Measurements from ENCODE around the gene ABHD14A. TPM values are rescaled to one million over a fixed set of nuclear protein-coding genes. Genes with fewer than 3 reads are reported as not detected.
A peak's percentile ranks its signal among the peaks of the same experiment; 100 is the strongest.

ABHD14A gene
- total RNA-seq, 1 experiment from 2014 or later: 3.8 TPM

DNA sequence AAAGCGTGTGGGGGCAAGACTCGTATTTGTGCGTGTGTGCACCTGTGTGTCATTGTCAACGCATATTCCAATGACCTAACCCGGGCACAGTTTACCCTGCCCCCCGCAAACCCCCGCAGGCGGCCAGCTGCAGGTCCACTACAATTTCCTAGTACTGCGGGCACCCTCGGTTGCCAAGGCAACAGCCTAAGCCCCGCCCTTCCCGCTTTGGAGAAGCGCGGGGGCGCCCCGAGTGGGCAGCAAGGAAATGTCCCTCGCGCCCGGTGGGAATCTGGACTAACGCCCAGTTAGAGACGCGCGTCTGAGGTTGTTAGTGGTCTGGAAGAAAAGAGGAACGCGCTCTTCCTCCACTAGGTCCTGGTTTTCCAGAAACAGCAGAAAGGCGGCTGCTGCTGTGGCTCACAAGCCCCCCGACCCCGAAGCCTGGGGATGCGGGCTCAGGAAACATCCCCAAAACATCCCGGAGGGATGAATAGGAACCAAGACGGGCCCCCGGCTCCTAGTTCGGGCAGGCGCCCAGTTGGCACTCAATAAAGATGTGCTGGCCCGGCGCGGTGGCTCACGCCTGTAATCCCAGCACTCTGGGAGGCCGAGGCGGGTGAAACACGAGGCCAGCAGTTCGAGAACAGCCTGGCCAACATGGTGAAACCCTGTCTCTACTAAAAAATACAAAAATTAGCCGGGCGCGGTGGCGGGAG lies 1.1 kb downstream of the ABHD14A start:
- no peak for TF ChIP-seq CREB1 (CRISPR knock-in tag; IDR thresholded peaks at IDR 0.05)
- TF ChIP-seq, protein P1, sequence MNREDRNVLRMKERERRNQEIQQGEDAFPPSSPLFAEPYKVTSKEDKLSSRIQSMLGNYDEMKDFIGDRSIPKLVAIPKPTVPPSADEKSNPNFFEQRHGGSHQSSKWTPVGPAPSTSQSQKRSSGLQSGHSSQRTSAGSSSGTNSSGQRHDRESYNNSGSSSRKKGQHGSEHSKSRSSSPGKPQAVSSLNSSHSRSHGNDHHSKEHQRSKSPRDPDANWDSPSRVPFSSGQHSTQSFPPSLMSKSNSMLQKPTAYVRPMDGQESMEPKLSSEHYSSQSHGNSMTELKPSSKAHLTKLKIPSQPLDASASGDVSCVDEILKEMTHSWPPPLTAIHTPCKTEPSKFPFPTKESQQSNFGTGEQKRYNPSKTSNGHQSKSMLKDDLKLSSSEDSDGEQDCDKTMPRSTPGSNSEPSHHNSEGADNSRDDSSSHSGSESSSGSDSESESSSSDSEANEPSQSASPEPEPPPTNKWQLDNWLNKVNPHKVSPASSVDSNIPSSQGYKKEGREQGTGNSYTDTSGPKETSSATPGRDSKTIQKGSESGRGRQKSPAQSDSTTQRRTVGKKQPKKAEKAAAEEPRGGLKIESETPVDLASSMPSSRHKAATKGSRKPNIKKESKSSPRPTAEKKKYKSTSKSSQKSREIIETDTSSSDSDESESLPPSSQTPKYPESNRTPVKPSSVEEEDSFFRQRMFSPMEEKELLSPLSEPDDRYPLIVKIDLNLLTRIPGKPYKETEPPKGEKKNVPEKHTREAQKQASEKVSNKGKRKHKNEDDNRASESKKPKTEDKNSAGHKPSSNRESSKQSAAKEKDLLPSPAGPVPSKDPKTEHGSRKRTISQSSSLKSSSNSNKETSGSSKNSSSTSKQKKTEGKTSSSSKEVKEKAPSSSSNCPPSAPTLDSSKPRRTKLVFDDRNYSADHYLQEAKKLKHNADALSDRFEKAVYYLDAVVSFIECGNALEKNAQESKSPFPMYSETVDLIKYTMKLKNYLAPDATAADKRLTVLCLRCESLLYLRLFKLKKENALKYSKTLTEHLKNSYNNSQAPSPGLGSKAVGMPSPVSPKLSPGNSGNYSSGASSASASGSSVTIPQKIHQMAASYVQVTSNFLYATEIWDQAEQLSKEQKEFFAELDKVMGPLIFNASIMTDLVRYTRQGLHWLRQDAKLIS (CRISPR knock-in tag; IDR thresholded peaks at IDR 0.05; ENCODE audit: borderline replicate concordance): no peak
- no peak for TF ChIP-seq ESRRA (CRISPR knock-in tag; IDR thresholded peaks at IDR 0.05; ENCODE audit: borderline replicate concordance)
- 0 out of 2 replicates have a peak, but pooled peaks have one; percentile 21 for TF ChIP-seq SP1 (CRISPR knock-in tag; conservative IDR thresholded peaks at IDR 0.05)
- H3K27me3 Mint-ChIP-seq (ENCODE audit: low read depth): peaks cover 43% of the 10 kb centered on the region
- H3K4me3 Mint-ChIP-seq: peak overlapping the region; percentile 69
- ATAC-seq: no peak
- DNase-seq (ENCODE audit: low spot score): peak; percentile 75
- H3K4me1 Mint-ChIP-seq: peaks cover 16% of the 10 kb centered on the region
- ChIA-PET POLR2A (no interaction called here), CTCF (interaction anchor here (1.0 to 4.4 kb wide), 4 partner anchors 12 to 33 kb away, joined by 3 to 60 read pairs (median 33); partner anchors contain the start of genes PARP3 and RRP9)
- H3K27ac Mint-ChIP-seq: no peak overlapping the region
- no peaks in the 10 kb centered on the region for H3K36me3 Mint-ChIP-seq
- H3K9me3 Mint-ChIP-seq: no peaks in the 10 kb centered on the region

DNA sequence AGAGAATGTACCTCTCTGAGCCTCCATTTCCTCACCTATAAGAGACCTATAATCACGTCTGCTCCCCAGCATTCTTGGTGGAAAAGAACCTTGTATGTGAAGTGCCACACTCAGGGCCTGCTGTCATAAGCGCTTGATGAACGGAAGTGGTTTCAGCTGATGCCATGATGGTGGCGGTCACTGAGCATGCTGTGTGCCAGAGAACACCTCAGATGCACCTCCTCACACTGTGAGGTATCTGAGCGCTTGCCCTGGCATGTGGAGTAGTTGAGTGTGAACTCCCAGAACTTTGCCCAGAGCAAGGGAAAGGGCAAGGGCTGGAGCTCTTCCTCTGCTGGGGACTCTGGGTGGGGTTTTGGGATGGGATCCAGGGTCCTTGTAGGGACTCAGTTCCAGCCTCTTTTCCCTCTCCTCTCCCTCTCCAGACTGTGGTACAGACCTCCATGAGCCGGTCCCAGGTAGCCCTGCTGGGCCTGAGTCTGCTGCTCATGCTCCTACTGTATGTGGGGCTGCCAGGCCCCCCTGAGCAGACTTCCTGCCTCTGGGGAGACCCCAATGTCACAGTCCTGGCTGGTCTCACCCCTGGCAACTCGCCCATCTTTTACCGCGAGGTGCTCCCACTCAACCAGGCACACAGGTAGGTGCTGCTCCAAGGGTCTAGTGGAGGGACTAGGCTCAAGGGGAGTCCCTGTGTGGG lies 2.7 kb downstream of the ABHD14A start:
- Mint-ChIP-seq H3K4me3 (no peak overlapping the region), H3K27ac (no peak overlapping the region), H3K27me3 (ENCODE audit: low read depth) (peaks cover 43% of the 10 kb centered on the region), H3K4me1 (peaks cover 23% of the 10 kb centered on the region), H3K36me3 (peaks cover 2% of the 10 kb centered on the region; the same call in 1 of the 2 replicates), H3K9me3 (no peaks in the 10 kb centered on the region)
- TF ChIP-seq, protein P2, sequence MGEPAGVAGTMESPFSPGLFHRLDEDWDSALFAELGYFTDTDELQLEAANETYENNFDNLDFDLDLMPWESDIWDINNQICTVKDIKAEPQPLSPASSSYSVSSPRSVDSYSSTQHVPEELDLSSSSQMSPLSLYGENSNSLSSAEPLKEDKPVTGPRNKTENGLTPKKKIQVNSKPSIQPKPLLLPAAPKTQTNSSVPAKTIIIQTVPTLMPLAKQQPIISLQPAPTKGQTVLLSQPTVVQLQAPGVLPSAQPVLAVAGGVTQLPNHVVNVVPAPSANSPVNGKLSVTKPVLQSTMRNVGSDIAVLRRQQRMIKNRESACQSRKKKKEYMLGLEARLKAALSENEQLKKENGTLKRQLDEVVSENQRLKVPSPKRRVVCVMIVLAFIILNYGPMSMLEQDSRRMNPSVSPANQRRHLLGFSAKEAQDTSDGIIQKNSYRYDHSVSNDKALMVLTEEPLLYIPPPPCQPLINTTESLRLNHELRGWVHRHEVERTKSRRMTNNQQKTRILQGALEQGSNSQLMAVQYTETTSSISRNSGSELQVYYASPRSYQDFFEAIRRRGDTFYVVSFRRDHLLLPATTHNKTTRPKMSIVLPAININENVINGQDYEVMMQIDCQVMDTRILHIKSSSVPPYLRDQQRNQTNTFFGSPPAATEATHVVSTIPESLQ (CRISPR knock-in tag; IDR thresholded peaks at IDR 0.05): no peak
- TF ChIP-seq TEAD1 (CRISPR knock-in tag; IDR thresholded peaks at IDR 0.05): no peak
- TF ChIP-seq, protein P3, sequence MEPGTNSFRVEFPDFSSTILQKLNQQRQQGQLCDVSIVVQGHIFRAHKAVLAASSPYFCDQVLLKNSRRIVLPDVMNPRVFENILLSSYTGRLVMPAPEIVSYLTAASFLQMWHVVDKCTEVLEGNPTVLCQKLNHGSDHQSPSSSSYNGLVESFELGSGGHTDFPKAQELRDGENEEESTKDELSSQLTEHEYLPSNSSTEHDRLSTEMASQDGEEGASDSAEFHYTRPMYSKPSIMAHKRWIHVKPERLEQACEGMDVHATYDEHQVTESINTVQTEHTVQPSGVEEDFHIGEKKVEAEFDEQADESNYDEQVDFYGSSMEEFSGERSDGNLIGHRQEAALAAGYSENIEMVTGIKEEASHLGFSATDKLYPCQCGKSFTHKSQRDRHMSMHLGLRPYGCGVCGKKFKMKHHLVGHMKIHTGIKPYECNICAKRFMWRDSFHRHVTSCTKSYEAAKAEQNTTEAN (CRISPR knock-in tag; IDR thresholded peaks at IDR 0.05): no peak
- no peak for TF ChIP-seq OVOL2 (CRISPR knock-in tag; IDR thresholded peaks at IDR 0.05; ENCODE audit: borderline replicate concordance)
- TF ChIP-seq ZNF121 (CRISPR knock-in tag; IDR thresholded peaks at IDR 0.05): no peak
- TF ChIP-seq, protein P4, sequence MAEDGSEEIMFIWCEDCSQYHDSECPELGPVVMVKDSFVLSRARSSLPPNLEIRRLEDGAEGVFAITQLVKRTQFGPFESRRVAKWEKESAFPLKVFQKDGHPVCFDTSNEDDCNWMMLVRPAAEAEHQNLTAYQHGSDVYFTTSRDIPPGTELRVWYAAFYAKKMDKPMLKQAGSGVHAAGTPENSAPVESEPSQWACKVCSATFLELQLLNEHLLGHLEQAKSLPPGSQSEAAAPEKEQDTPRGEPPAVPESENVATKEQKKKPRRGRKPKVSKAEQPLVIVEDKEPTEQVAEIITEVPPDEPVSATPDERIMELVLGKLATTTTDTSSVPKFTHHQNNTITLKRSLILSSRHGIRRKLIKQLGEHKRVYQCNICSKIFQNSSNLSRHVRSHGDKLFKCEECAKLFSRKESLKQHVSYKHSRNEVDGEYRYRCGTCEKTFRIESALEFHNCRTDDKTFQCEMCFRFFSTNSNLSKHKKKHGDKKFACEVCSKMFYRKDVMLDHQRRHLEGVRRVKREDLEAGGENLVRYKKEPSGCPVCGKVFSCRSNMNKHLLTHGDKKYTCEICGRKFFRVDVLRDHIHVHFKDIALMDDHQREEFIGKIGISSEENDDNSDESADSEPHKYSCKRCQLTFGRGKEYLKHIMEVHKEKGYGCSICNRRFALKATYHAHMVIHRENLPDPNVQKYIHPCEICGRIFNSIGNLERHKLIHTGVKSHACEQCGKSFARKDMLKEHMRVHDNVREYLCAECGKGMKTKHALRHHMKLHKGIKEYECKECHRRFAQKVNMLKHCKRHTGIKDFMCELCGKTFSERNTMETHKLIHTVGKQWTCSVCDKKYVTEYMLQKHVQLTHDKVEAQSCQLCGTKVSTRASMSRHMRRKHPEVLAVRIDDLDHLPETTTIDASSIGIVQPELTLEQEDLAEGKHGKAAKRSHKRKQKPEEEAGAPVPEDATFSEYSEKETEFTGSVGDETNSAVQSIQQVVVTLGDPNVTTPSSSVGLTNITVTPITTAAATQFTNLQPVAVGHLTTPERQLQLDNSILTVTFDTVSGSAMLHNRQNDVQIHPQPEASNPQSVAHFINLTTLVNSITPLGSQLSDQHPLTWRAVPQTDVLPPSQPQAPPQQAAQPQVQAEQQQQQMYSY (CRISPR knock-in tag; IDR thresholded peaks at IDR 0.05): no peak
- TF ChIP-seq, protein P5, sequence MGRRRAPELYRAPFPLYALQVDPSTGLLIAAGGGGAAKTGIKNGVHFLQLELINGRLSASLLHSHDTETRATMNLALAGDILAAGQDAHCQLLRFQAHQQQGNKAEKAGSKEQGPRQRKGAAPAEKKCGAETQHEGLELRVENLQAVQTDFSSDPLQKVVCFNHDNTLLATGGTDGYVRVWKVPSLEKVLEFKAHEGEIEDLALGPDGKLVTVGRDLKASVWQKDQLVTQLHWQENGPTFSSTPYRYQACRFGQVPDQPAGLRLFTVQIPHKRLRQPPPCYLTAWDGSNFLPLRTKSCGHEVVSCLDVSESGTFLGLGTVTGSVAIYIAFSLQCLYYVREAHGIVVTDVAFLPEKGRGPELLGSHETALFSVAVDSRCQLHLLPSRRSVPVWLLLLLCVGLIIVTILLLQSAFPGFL (CRISPR knock-in tag; IDR thresholded peaks at IDR 0.05; ENCODE audit: borderline replicate concordance): no peak
- ChIA-PET POLR2A (no interaction called here), CTCF (no interaction called here)
- no peak for ATAC-seq
- no peak for DNase-seq (ENCODE audit: low spot score)
